Stimulated activated CD8-positive, alpha-beta memory T cell treated with anti-CD3 and anti-CD28 coated beads, Interleukin-15, amount 100 ng/mL, for 4 hours (primary cell): Measurements from ENCODE around the gene BPIFA1.

Experiments
- DNase-seq, 2 donors: peaks; one replicate each; pipeline ENCODE4 v3.0.0-alpha.2; 2020; ENCODE audit warnings: low read depth in 2 of 2

Gene BPIFA1

GRCh38 chr20:33277471-33278441 lies 42.0 kb downstream of the BPIFA1 start:
- no peak for DNase-seq

- DNase-seq = no peak
Measured at GRCh38 chr20:33278700-33279099, 42.9 kb downstream of the BPIFA1 start.

- DNase-seq = no peak
Measured at GRCh38 chr20:33279261-33279910, 43.6 kb downstream of the BPIFA1 start.

- no peak for DNase-seq
Measured at GRCh38 chr20:33280000-33280680, 44.3 kb downstream of the BPIFA1 start.

- DNase-seq = no peak
Measured at GRCh38 chr20:33280775-33281174, 45.0 kb downstream of the BPIFA1 start.

- DNase-seq = no peak
Measured at GRCh38 chr20:33281550-33282146, 45.9 kb downstream of the BPIFA1 start.

- DNase-seq = no peak
Measured at GRCh38 chr20:33282196-33282934, 46.6 kb downstream of the BPIFA1 start.

- DNase-seq = no peak
Measured at GRCh38 chr20:33282991-33283555, 47.3 kb downstream of the BPIFA1 start, which contains the start of gene BPIFB1. TSS of gene BPIFB1 (plus strand) at chr20:33283214. CDS start at chr20:33286074, 2,860 bp downstream.

GRCh38 chr20:33284284-33284683 lies 48.5 kb downstream of the BPIFA1 start:
- no peak for DNase-seq

GRCh38 chr20:33284937-33285336 lies 49.1 kb downstream of the BPIFA1 start:
- DNase-seq = no peak

GRCh38 chr20:33285861-33286495 lies 50.2 kb downstream of the BPIFA1 start:
- no peak for DNase-seq

GRCh38 chr20:33287884-33288283 lies 52.1 kb downstream of the BPIFA1 start:
- no peak for DNase-seq

GRCh38 chr20:33290852-33291251 lies 55.1 kb downstream of the BPIFA1 start:
- DNase-seq = no peak

- no peak for DNase-seq
Measured at GRCh38 chr20:33291416-33291815, 55.6 kb downstream of the BPIFA1 start.

- peak; percentile 21 to 23 for DNase-seq
Measured at GRCh38 chr20:33291830-33292355, 56.1 kb downstream of the BPIFA1 start.
